ENCODE data around the gene ASPRV1.

ASPRV1 gene

DNA sequence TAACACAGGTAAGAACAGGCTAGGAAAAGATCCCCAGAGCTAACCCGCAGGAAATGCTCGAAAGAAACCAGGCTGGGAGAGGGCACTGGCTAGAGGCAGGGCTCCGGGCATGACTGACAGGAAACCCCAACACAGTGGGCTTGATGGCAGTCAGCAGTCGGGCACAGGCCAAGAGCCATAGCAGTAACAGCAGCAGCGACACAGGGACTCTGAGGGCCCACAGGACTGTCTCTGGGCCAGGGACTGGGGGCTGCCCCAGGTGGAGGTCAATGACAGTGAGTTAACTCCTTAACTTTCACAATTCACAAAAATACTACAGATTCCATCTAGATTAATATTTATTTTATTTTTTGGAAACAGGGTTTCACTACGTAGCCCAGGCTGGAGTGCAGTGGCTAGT, 37.3 kb upstream of the ASPRV1 start:
- Histone ChIP-seq H3K9me3 (ENCODE audit: control insufficient read depth, low read depth, low read length) (no peaks in the 10 kb centered on the region), H3K4me3 (ENCODE audit: low read length) (no peak overlapping the region), H3K4me1 (ENCODE audit: control insufficient read depth, low read depth, low read length) (peaks cover 16% of the 10 kb centered on the region), H3K27ac (ENCODE audit: low read length) (no peak overlapping the region), H3K27me3 (ENCODE audit: control insufficient read depth, insufficient read depth, low read length) (no peaks in the 10 kb centered on the region), H3K36me3 (ENCODE audit: control insufficient read depth, low read depth, low read length) (no peaks in the 10 kb centered on the region), H3K9ac (ENCODE audit: low read length) (no peak overlapping the region)

DNA sequence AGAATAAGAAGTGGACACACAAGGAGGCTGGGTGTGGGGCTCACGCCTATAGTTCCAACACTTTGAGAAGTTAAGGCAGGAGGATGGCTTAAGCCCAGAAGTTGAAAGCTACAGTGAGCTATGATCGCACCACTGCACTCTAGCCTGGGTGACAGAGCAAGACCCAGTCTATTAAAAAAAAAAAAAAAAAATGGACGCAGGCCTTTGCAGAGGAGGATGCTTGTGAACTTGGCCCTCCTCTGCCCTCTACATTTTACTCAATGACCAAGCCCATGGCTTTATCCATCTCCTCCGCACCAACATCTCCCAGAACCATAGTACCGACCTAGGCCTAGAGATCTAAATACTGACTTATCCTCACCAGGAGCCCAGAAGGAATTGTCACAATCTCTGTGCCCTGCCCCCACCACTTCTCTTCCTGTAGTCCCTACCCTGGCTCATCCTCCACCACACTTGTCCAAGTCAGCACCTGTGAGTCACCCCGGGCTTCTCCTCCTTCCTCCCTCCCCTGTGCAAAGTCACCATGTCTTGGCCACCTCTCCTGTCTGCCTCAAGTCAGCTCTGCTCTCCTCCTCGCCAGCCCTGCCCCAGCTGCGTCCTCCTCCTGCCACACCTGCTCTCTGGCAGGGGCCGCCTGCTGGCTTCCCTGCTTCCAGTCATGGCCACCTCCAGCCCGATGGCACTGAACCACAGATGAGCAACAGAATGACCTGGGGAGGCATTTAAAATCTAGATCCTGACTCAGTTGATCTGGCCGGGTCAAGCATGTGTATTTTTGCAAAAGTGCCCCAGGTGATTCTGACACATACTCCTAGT, 35.8 kb upstream of the ASPRV1 start:
- Histone ChIP-seq H3K4me3 (ENCODE audit: low read length) (no peak overlapping the region), H3K4me1 (ENCODE audit: control insufficient read depth, low read depth, low read length) (peaks cover 12% of the 10 kb centered on the region), H3K36me3 (ENCODE audit: control insufficient read depth, low read depth, low read length) (no peaks in the 10 kb centered on the region), H3K9me3 (ENCODE audit: control insufficient read depth, low read depth, low read length) (no peaks in the 10 kb centered on the region), H3K27me3 (ENCODE audit: control insufficient read depth, insufficient read depth, low read length) (no peaks in the 10 kb centered on the region), H3K27ac (ENCODE audit: low read length) (no peak overlapping the region), H3K9ac (ENCODE audit: low read length) (no peak overlapping the region)

DNA sequence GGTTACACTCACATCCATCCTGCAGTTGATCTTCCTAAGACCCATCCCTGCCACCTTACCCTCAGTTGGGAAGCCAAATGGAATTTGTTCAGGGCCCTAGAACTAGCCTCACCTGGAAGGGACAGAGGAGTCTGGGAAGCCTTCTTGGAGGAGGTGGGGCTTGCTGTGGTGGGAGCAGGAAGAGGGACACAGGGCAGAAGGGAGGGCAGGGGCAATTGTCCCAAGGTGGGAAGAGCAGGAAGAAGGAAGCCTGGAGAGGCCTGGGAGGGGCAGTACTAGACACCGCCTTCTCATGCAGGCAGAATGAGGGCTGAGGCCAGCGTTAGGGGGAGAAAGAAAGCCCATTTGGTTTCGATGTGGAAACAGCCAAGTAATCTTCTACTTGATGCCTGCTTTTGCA, 34.1 kb upstream of the ASPRV1 start:
- no peak overlapping the region for H3K9ac ChIP-seq (ENCODE audit: low read length)
- H3K4me3 ChIP-seq (ENCODE audit: low read length), result no peak overlapping the region
- H3K4me1 ChIP-seq (ENCODE audit: control insufficient read depth, low read depth, low read length), result peaks cover 10% of the 10 kb centered on the region
- no peak overlapping the region for H3K27ac ChIP-seq (ENCODE audit: low read length)
- H3K36me3 ChIP-seq (ENCODE audit: control insufficient read depth, low read depth, low read length), result no peaks in the 10 kb centered on the region
- H3K9me3 ChIP-seq (ENCODE audit: control insufficient read depth, low read depth, low read length), result no peaks in the 10 kb centered on the region
- H3K27me3 ChIP-seq (ENCODE audit: control insufficient read depth, insufficient read depth, low read length), result no peaks in the 10 kb centered on the region

DNA sequence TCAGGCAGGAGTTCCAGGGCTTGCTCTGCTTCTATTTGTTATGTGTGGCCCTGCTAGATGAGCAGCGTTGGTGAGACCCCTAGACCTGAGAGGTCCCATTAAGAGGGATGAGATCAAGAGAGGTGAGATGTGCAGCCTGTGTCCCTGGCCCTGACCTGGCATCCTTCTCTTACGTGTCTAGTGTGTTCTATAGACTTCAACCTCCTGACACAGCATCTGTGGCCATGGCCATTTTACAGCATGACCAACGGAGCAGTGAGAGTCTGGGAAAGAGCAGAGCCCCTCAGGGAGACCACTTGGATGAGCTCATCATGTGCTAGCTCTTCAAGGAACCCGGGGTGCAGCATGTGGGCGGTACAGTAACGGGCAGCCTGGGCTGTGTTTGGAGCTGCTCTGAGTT, 32.7 kb upstream of the ASPRV1 start:
- Histone ChIP-seq H3K9ac (ENCODE audit: low read length) (no peak overlapping the region), H3K9me3 (ENCODE audit: control insufficient read depth, low read depth, low read length) (no peaks in the 10 kb centered on the region), H3K27ac (ENCODE audit: low read length) (no peak overlapping the region), H3K36me3 (ENCODE audit: control insufficient read depth, low read depth, low read length) (no peaks in the 10 kb centered on the region), H3K4me3 (ENCODE audit: low read length) (no peak overlapping the region), H3K27me3 (ENCODE audit: control insufficient read depth, insufficient read depth, low read length) (no peaks in the 10 kb centered on the region), H3K4me1 (ENCODE audit: control insufficient read depth, low read depth, low read length) (peaks cover 4% of the 10 kb centered on the region)

DNA sequence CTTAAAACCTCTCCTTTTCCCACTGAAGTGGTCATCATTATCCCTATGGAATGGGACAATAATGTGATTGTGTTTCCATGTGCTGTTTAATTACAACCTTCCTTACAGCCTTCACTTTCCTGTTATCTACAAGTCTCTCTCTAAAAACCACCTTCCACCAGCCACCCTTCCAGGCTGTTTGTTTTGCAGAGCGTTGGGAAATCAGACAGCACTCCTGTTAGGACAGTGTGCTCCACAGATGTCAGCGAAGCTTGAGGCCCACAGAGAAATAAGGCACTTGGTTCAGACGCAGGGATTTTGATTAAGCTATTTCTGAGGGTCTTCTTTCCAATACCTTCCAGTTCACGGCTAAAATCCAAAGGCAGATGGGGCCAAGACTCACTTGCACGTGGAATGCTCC, 32.3 kb upstream of the ASPRV1 start:
- no peak overlapping the region for H3K4me3 ChIP-seq (ENCODE audit: low read length)
- no peaks in the 10 kb centered on the region for H3K27me3 ChIP-seq (ENCODE audit: control insufficient read depth, insufficient read depth, low read length)
- H3K9ac ChIP-seq (ENCODE audit: low read length), result no peak overlapping the region
- no peaks in the 10 kb centered on the region for H3K36me3 ChIP-seq (ENCODE audit: control insufficient read depth, low read depth, low read length)
- no peak overlapping the region for H3K27ac ChIP-seq (ENCODE audit: low read length)
- peaks cover 4% of the 10 kb centered on the region for H3K4me1 ChIP-seq (ENCODE audit: control insufficient read depth, low read depth, low read length)
- H3K9me3 ChIP-seq (ENCODE audit: control insufficient read depth, low read depth, low read length), result no peaks in the 10 kb centered on the region

DNA sequence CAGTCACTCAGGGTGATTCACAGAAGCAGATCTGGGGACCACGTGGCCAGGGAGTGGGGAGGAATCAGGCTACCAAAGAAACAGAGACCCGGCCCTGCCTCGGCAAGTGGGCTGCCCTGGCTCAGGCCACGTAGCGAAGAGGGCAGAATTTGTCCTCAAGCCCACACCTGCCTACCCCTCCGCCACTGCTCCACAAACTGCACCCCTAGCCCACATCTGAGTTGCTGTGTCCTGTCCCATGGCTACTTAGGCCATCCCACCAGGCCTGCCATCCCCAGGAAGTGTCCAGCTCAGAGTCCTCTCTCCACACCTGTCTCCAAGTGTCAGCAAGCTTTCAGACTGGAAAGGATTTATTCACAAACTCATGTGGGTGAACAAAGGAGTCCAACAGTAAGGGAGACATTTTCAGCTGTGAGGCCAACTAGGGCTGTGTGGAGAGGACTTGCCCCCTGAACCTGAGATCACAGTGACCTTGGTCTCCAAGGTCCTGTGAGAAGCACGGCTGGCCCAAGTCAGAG, 31.7 kb upstream of the ASPRV1 start:
- H3K27ac ChIP-seq (ENCODE audit: low read length), result no peak overlapping the region
- no peak overlapping the region for H3K4me3 ChIP-seq (ENCODE audit: low read length)
- H3K9ac ChIP-seq (ENCODE audit: low read length), result no peak overlapping the region
- peaks cover 4% of the 10 kb centered on the region for H3K4me1 ChIP-seq (ENCODE audit: control insufficient read depth, low read depth, low read length)
- no peaks in the 10 kb centered on the region for H3K36me3 ChIP-seq (ENCODE audit: control insufficient read depth, low read depth, low read length)
- no peaks in the 10 kb centered on the region for H3K27me3 ChIP-seq (ENCODE audit: control insufficient read depth, insufficient read depth, low read length)
- no peaks in the 10 kb centered on the region for H3K9me3 ChIP-seq (ENCODE audit: control insufficient read depth, low read depth, low read length)

DNA sequence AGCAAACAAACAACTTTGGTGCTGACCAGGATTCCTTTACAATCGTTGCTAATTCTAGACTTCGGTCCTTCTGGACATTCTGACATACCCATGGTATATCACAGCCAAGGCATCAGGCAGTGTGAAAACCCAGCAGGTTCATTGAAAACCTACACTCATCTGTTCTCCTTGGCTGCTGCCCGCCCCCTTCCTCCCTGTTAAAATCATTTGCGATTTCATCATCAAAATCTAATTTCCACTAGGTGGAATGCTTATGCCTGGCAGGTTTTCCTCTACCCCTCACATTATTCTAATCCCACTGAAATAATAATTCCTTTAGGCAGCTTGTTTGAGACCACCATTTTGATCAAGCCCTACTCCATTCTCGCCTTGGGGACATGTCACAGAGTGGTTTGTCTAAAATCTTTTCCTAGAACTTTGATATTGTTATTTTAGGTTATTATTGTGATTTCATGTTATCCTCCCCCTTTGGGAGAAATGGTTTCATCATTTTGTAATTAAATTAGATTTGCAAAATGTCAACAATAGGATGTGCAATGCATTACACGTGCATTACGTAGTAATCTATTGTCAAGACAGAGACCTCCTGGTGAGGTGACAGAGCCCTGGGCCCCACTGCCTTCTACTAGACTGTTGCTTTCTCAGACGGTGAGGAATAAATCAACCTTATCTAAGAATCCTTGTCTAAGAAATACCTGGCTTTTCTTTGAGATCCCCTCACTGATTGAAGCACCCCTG, 31.0 kb upstream of the ASPRV1 start:
- Histone ChIP-seq H3K4me3 (ENCODE audit: low read length) (no peak overlapping the region), H3K9me3 (ENCODE audit: control insufficient read depth, low read depth, low read length) (no peaks in the 10 kb centered on the region), H3K4me1 (ENCODE audit: control insufficient read depth, low read depth, low read length) (peaks cover 4% of the 10 kb centered on the region), H3K9ac (ENCODE audit: low read length) (no peak overlapping the region), H3K36me3 (ENCODE audit: control insufficient read depth, low read depth, low read length) (no peaks in the 10 kb centered on the region), H3K27me3 (ENCODE audit: control insufficient read depth, insufficient read depth, low read length) (no peaks in the 10 kb centered on the region), H3K27ac (ENCODE audit: low read length) (no peak overlapping the region)

DNA sequence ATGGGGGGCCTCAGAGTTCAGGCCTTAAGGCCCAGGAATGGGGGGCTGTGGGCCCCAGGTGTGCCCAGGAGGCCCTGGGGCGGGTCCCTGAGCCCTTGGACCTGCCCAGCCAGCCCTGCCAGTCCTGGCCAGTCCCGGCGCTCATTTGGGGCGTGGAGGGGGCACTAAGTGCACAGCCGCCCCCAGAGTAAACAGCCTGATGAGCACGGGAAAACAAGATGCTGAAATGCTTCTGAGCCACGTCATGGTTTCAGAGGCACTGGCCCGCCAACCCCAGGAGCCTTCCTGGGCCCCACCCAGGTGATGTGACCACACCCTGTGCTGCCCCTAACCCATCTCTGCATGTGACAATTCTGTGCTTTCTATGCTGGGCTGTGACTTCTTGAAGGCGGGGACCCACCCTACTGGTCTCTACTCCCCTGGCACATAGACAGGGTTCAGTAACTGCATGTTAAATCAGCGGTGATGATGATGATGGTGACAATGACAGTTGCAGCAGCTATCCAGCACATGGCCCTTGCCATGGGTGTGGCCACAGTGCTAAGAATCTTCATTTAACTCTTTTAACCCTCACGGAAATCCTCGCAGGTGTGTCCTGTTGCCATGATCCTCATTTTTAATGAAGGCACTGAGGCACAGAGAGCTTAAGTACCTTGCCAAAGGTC, 28.1 kb upstream of the ASPRV1 start:
- no peaks in the 10 kb centered on the region for H3K9me3 ChIP-seq (ENCODE audit: control insufficient read depth, low read depth, low read length)
- no peaks in the 10 kb centered on the region for H3K4me1 ChIP-seq (ENCODE audit: control insufficient read depth, low read depth, low read length)
- no peaks in the 10 kb centered on the region for H3K27me3 ChIP-seq (ENCODE audit: control insufficient read depth, insufficient read depth, low read length)
- H3K4me3 ChIP-seq (ENCODE audit: low read length), result no peak overlapping the region
- no peak overlapping the region for H3K27ac ChIP-seq (ENCODE audit: low read length)
- H3K36me3 ChIP-seq (ENCODE audit: control insufficient read depth, low read depth, low read length), result no peaks in the 10 kb centered on the region
- H3K9ac ChIP-seq (ENCODE audit: low read length), result no peak overlapping the region

DNA sequence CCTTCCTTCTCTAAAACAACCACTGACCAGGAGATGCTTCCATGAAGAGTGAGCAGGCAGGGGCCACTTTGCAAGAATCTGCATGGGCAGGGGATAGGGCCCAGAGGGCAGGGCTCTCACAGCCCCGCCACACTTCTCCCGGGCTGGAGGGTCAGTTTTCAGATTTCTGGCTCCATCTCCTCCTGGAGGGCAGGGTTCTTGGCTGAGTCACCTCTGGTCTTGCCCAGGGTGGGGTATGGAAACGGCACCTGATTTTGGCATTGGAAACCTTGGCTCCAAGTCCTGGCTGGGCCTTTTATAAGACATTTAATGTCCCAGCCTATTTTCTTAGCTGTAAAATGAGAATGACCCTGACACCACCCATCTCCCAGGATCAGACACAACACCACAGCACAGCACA, 27.6 kb upstream of the ASPRV1 start:
- Histone ChIP-seq H3K27ac (ENCODE audit: low read length) (no peak overlapping the region), H3K9me3 (ENCODE audit: control insufficient read depth, low read depth, low read length) (no peaks in the 10 kb centered on the region), H3K4me3 (ENCODE audit: low read length) (no peak overlapping the region), H3K36me3 (ENCODE audit: control insufficient read depth, low read depth, low read length) (no peaks in the 10 kb centered on the region), H3K27me3 (ENCODE audit: control insufficient read depth, insufficient read depth, low read length) (no peaks in the 10 kb centered on the region), H3K4me1 (ENCODE audit: control insufficient read depth, low read depth, low read length) (no peaks in the 10 kb centered on the region), H3K9ac (ENCODE audit: low read length) (no peak overlapping the region)

DNA sequence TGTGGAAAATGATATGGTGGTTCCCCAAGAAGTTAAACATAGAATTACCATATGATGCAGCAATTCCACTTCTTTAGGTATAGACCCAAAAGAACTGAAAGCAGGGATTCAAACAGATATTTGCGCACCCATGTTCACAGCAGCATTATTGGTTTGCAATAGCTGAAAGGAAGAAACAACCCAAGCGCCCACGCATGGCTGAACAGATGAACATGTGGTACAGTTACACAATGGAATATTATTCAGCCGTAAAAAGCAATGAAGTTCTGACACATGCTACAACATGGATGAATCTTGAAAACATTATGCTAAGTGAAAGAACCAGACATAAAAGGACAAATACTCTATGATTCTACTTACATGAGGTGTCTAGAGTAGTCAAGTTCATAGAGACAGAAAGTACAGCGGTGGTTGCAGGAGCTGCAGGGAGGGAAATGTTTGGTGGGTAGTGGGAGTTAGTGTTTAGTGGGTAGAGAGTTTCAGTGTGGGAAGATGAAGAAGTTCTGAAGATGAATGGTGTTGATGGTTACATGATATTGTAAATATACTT, 26.7 kb upstream of the ASPRV1 start:
- Histone ChIP-seq H3K4me1 (ENCODE audit: control insufficient read depth, low read depth, low read length) (no peaks in the 10 kb centered on the region), H3K4me3 (ENCODE audit: low read length) (no peak overlapping the region), H3K9ac (ENCODE audit: low read length) (no peak overlapping the region), H3K36me3 (ENCODE audit: control insufficient read depth, low read depth, low read length) (no peaks in the 10 kb centered on the region), H3K27ac (ENCODE audit: low read length) (no peak overlapping the region), H3K27me3 (ENCODE audit: control insufficient read depth, insufficient read depth, low read length) (no peaks in the 10 kb centered on the region), H3K9me3 (ENCODE audit: control insufficient read depth, low read depth, low read length) (no peaks in the 10 kb centered on the region)

DNA sequence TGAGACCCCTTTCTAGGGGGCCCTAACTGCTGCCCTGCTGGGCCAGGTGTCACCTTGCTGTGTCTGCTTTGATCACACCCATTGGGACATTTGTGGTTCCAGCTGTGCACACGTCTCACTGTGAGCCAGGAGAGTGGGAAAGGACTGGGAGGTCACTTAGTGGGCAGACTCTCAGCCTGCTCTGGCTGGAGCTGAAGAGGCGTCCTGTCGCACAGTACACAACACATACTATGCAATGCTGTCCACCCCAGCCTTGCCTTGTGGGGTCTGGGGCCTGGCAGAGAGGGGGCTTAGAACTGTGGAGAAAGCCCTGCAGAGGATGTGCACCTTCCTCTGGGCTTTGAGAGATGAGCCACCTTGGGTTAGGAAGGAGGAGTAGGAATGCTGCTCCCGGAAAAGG, 25.3 kb upstream of the ASPRV1 start:
- no peak overlapping the region for H3K4me3 ChIP-seq (ENCODE audit: low read length)
- H3K27me3 ChIP-seq (ENCODE audit: control insufficient read depth, insufficient read depth, low read length), result no peaks in the 10 kb centered on the region
- no peaks in the 10 kb centered on the region for H3K36me3 ChIP-seq (ENCODE audit: control insufficient read depth, low read depth, low read length)
- no peaks in the 10 kb centered on the region for H3K9me3 ChIP-seq (ENCODE audit: control insufficient read depth, low read depth, low read length)
- H3K4me1 ChIP-seq (ENCODE audit: control insufficient read depth, low read depth, low read length), result no peaks in the 10 kb centered on the region
- no peak overlapping the region for H3K27ac ChIP-seq (ENCODE audit: low read length)
- no peak overlapping the region for H3K9ac ChIP-seq (ENCODE audit: low read length)

All from iPS-18a (cell line).